ENCODE measurements around the gene CLN5.

DNA sequence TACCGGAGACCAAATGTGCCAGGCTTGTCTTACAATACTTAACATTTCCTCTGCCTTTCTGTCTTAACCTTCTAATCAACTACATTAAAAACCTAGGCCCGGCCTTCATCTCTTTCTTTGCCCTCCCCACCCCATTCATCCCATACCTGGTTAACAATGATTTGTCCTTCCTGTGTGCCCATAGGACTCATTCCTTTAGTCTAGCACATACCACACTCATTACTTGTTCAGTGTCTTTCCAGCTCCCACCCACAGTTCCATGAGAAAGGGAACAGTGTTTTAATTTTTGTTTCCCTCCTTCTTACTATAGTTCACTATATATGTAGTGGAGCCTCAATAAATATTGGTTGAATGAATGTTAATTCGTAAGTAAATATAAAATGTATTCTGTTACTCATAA, 2.4 kb downstream of the CLN5 start:
- TF ChIP-seq, protein P1, sequence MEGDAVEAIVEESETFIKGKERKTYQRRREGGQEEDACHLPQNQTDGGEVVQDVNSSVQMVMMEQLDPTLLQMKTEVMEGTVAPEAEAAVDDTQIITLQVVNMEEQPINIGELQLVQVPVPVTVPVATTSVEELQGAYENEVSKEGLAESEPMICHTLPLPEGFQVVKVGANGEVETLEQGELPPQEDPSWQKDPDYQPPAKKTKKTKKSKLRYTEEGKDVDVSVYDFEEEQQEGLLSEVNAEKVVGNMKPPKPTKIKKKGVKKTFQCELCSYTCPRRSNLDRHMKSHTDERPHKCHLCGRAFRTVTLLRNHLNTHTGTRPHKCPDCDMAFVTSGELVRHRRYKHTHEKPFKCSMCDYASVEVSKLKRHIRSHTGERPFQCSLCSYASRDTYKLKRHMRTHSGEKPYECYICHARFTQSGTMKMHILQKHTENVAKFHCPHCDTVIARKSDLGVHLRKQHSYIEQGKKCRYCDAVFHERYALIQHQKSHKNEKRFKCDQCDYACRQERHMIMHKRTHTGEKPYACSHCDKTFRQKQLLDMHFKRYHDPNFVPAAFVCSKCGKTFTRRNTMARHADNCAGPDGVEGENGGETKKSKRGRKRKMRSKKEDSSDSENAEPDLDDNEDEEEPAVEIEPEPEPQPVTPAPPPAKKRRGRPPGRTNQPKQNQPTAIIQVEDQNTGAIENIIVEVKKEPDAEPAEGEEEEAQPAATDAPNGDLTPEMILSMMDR (IDR thresholded peaks at IDR 0.05): no peak
- no peak for TF ChIP-seq POLR2A (IDR thresholded peaks at IDR 0.05)

All from esophagus squamous epithelium (tissue), 4 donors.